ENCODE data around the gene CD320. TPM values are rescaled to one million over a fixed set of nuclear protein-coding genes. Genes with fewer than 3 reads are reported as not detected.
A peak's percentile ranks its signal among the peaks of the same experiment; 100 is the strongest.

The CD320 gene
- polyA plus RNA-seq, 1 experiment: 40.4 TPM

DNA sequence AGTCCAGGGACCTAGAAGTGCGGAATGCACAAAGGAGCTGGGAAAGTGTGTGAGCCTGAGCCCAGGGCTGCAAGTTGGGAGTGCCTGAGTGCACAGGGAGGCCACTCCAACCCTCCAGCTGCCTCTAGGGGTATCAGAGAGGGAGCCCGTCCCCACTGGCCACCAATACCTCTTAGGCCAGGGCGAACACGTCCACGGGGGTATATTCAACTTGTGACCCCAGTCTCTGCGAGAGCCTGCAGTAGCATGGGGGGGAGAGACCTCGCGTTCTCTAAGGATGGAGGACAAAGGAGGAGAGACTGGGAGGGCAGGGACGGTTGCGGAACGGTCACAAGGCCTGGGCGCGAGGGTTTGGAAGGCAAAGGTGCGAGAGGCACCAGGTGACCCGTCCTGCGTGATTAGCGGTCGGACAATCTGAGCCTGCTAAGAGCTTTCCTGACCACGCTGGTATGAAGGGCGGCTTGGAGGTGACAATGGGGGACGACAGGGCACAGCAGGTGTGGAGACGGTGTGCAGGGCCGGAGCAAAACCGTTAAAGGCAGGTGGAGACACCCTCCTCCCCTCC, 676 bp downstream of the CD320 start:
- Histone ChIP-seq H3K27me3 (ENCODE audit: control insufficient read depth, insufficient read depth, low read length) (no peaks in the 10 kb centered on the region), H3K4me3 (ENCODE audit: low read depth, low read length) (peak overlapping the region; percentile 60), H3K36me3 (ENCODE audit: control insufficient read depth, insufficient read depth, low read length) (peaks cover 10% of the 10 kb centered on the region)
- ChIA-PET CTCF (interaction anchor here (0.8 kb wide), 1 partner anchor 28 kb away, joined by 3 read pairs; no protein-coding TSS in a partner anchor), POLR2A (no interaction called here)
- TF ChIP-seq, protein P1, sequence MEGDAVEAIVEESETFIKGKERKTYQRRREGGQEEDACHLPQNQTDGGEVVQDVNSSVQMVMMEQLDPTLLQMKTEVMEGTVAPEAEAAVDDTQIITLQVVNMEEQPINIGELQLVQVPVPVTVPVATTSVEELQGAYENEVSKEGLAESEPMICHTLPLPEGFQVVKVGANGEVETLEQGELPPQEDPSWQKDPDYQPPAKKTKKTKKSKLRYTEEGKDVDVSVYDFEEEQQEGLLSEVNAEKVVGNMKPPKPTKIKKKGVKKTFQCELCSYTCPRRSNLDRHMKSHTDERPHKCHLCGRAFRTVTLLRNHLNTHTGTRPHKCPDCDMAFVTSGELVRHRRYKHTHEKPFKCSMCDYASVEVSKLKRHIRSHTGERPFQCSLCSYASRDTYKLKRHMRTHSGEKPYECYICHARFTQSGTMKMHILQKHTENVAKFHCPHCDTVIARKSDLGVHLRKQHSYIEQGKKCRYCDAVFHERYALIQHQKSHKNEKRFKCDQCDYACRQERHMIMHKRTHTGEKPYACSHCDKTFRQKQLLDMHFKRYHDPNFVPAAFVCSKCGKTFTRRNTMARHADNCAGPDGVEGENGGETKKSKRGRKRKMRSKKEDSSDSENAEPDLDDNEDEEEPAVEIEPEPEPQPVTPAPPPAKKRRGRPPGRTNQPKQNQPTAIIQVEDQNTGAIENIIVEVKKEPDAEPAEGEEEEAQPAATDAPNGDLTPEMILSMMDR (IDR thresholded peaks at IDR 0.05; ENCODE audit: insufficient read depth, low read depth, low read length): no peak
- DNase-seq (ENCODE audit: low read depth): no peak

DNA sequence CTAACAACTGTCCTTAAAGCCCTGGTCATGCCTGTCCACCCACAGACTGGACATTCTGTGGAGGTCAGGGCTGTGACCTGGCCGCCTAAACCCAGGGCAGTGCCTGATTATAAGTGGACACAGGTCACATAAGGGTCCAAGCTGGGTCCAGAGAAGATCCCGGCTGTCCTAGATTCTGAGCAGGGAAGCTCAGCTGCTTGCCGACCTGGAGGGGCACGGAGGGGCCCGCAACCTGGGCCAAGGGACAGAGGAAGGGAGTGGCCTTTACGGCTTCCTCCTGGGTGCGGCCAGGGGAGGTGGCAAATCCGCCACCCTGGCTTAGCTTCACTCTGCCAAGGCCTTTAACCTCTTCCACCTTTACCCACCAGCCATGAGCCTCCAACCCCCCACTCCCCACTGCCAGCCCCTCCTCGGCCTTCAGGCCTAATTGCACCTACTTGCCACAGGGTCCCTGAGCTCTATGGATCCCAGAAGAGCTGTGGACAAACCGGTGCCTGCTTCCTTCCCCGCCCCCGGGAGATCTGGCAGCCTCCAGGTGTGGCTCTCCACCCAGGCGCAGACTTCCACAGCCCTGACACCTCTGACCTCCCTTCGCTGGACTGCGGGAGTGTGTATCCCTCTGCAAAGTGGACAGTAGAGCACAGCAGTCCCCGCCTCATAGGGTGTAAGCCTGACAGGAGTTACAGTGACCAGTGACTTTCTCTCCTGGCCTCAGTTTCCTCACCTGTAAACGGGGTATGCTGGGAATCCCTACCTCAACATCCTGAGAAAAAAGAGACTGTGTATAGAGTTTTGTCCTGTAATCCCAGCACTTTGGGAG, 1.7 kb downstream of the CD320 start:
- Histone ChIP-seq H3K27me3 (ENCODE audit: control insufficient read depth, insufficient read depth, low read length) (no peaks in the 10 kb centered on the region), H3K4me3 (ENCODE audit: low read depth, low read length) (no peak overlapping the region), H3K36me3 (ENCODE audit: control insufficient read depth, insufficient read depth, low read length) (peaks cover 6% of the 10 kb centered on the region)
- TF ChIP-seq, protein P1 (IDR thresholded peaks at IDR 0.05; ENCODE audit: insufficient read depth, low read depth, low read length): no peak
- ChIA-PET CTCF (interaction anchor here (0.8 kb wide), 1 partner anchor 29 kb away, joined by 3 read pairs; no protein-coding TSS in a partner anchor), POLR2A (no interaction called here)
- DNase-seq (ENCODE audit: low read depth): no peak

DNA sequence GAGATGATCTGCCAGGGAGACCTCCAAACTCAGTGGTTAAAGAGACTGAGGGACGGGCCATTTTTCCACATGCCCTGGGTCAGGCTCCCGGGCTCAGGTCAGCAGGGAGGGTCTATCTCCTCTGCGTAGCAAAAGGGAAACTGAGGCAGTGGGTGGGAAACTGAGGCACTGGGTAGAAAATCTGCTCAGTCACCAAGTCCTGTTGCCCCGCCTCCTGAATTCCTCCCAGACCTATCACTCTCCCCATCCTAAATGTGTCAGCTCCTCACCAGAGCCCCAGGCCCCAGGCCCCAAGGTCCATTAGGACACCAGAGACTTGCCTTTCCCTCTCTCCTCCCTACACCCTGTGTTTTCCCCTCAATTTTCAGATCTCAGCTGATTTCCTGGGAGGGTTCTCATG, 2.4 kb downstream of the CD320 start:
- Histone ChIP-seq H3K27me3 (ENCODE audit: control insufficient read depth, insufficient read depth, low read length) (no peaks in the 10 kb centered on the region), H3K36me3 (ENCODE audit: control insufficient read depth, insufficient read depth, low read length) (peaks cover 6% of the 10 kb centered on the region), H3K4me3 (ENCODE audit: low read depth, low read length) (no peak overlapping the region)
- TF ChIP-seq, protein P1 (IDR thresholded peaks at IDR 0.05; ENCODE audit: insufficient read depth, low read depth, low read length): no peak
- POLR2A ChIA-PET: no interaction called here
- no peak for DNase-seq (ENCODE audit: low read depth)
- CTCF ChIA-PET: no interaction called here

DNA sequence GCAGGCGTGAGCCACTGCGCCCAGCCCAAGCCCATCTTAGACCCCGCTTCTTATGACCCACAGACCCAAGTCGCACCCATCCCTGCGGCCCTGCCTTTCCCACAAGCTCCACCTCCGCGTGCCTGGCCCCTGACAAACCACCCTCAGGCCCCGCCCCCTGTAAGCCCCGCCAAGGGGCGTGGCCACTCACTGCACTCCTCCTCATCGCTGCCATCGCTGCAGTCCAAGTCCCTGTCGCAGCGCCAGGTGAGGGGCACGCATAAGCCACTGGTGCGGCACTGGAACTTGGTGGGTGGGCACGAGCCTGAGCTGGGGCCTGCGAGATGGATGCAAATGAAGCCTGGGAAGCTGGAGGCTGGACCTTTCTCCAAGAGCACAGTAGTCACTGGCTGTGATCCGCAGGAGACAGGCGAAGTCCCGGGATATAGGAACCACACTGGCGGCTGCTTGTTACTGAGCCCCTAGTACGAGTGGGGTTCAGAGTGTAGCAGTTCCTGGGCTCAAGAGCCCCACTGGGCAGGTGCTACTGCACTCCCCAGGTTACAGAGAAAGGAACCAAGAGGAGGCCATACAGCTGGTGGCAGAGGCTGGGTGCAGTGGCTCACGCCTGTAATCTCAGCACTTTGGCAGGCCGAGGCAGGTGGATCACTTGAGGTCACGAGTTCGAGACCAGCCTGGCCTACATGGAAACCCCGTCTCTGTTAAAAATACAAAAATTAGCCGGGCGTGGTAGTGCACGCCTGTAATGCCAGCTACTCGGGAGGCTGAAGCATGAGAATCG, 3.1 kb downstream of the CD320 start:
- Histone ChIP-seq H3K27me3 (ENCODE audit: control insufficient read depth, insufficient read depth, low read length) (no peaks in the 10 kb centered on the region), H3K36me3 (ENCODE audit: control insufficient read depth, insufficient read depth, low read length) (0 out of 2 replicates have a peak, but pooled peaks cover 2% of the 10 kb centered on the region), H3K4me3 (ENCODE audit: low read depth, low read length) (no peak overlapping the region)
- ChIA-PET CTCF (no interaction called here), POLR2A (no interaction called here)
- TF ChIP-seq, protein P1 (IDR thresholded peaks at IDR 0.05; ENCODE audit: insufficient read depth, low read depth, low read length): no peak
- no peak for DNase-seq (ENCODE audit: low read depth)

DNA sequence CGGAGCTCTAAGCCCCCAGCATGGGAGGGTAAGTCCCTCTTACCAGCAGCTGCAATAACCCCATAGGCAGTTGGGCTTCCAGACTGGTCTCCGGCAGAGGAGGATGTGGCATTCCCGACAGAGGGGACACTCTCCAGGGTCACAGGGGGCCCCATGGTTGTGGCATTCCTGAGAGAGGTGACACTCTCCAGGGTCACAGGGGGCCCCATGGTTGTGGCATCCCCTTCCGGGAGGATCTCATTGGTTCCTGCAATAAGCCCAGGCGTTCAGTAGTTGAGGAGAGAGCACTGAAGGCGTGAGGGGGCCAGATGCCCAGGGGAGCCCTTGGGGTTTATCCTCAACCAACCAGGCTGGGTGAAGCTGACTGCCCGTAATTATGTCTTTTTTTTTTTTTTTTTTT, 5.4 kb downstream of the CD320 start:
- ChIA-PET CTCF (interaction anchor here (0.9 kb wide), 1 partner anchor 33 kb away, joined by 5 read pairs; no protein-coding TSS in a partner anchor), POLR2A (no interaction called here)
- no peaks in the 10 kb centered on the region for H3K36me3 ChIP-seq (ENCODE audit: control insufficient read depth, insufficient read depth, low read length)
- no peak overlapping the region for H3K4me3 ChIP-seq (ENCODE audit: low read depth, low read length)
- no peak for DNase-seq (ENCODE audit: low read depth)
- TF ChIP-seq, protein P1 (IDR thresholded peaks at IDR 0.05; ENCODE audit: insufficient read depth, low read depth, low read length): no peak
- no peaks in the 10 kb centered on the region for H3K27me3 ChIP-seq (ENCODE audit: control insufficient read depth, insufficient read depth, low read length)
